Gastrocnemius medialis (tissue), 4 donors: ENCODE measurements around the gene TRAPPC14. TPM values are rescaled to one million over a fixed set of nuclear protein-coding genes. Genes with fewer than 3 reads are reported as not detected.
A peak's percentile ranks its signal among the peaks of the same experiment; 100 is the strongest.

Experiments
- ATAC-seq, 2 donors: fragments of 150-250 bp; one replicate each; pipeline ENCODE4 v1.9.1; 2016
- DNase-seq, 2 donors: peaks; one replicate each; pipeline ENCODE4 v3.0.0-alpha.2; 2019
- H3K27ac ChIP-seq, 4 donors: fragments of 200-600 bp; sonication (generic); 1 replicate in 1 of 4; 2 replicates in 3 of 4; pipeline ENCODE4 v1.5.1; 2016 to 2018; ENCODE audit warnings: mild to moderate bottlenecking in 2 of 4, moderate library complexity in 1 of 4
- H3K27me3 ChIP-seq, 3 donors: fragments of 200-600 bp; sonication (generic) in 2 of 3; 1 replicate in 1 of 3; 2 replicates in 2 of 3; pipeline versions ENCODE4 v1.5.1 to v1.6.0; 2016 to 2019; ENCODE audit warnings: mild to moderate bottlenecking in 1 of 3, moderate library complexity in 1 of 3
- H3K36me3 ChIP-seq, 2 donors: fragments of 200-600 bp; sonication (generic) in 1 of 2; one replicate each; pipeline ENCODE4 v1.5.1; 2017 to 2018
- H3K4me1 ChIP-seq, 2 donors: fragments of 200-600 bp; sonication (generic) in 1 of 2; one replicate each; pipeline ENCODE4 v1.5.1; 2016 to 2017; ENCODE audit warnings: mild to moderate bottlenecking in 2 of 2
- H3K4me3 ChIP-seq, 4 donors: fragments of 200-600 bp; sonication (generic) in 3 of 4; 1 replicate in 1 of 4; 2 replicates in 3 of 4; pipeline ENCODE4 v1.5.1; 2016 to 2019; ENCODE audit warnings: mild to moderate bottlenecking in 2 of 4
- H3K9me3 ChIP-seq, 3 donors: fragments of 200-600 bp; sonication (generic) in 2 of 3; 1 replicate in 1 of 3; 2 replicates in 2 of 3; pipeline ENCODE4 v1.5.1; 2016 to 2019
- POLR2A ChIP-seq, 2 donors: fragments of 450-650 bp; IDR thresholded peaks; one replicate each; pipeline ENCODE4 v1.6.1; 2017; ENCODE audit warnings: antibody characterized with exemption in 2 of 2, mild to moderate bottlenecking in 2 of 2, moderate library complexity in 2 of 2
- in situ Hi-C, 4 donors: fragments of 200-750 bp; cut with MboI; loops; one replicate each; pipeline versions ENCODE4 v1.15.0 to v1.8.0; 2017; ENCODE audit warnings: low sequenced_read_pairs in 4 of 4
- intact Hi-C: fragments of 100-400 bp; cut with DNase I; formaldehyde crosslinking; loops from one replicate; pipeline ENCODE4 v1.15.1; 2023; ENCODE audit warnings: low total_unique reads
- total RNA-seq, 4 donors: library from RNA; depleted of rRNA; stranded (reverse); fragments of >200 nt; gene quantifications; one replicate each; pipeline versions ENCODE4 v1.1.0 to v1.2.3, GENCODE V29; 2016
- TF ChIP-seq, protein P1 (sequence below), 5 experiments: fragments of 450-650 bp in 3 of 5; fragments of 200-600 bp in 2 of 5; sonication (generic) in 2 of 5; IDR thresholded peaks in 4 of 5; conservative IDR thresholded peaks in 1 of 5; 1 replicate in 4 of 5; 2 replicates in 1 of 5; pipeline ENCODE4 v1.5.1; 2016 to 2019; ENCODE audit warnings: antibody characterized with exemption in 5 of 5, mild to moderate bottlenecking in 3 of 5, moderate library complexity in 3 of 5

TRAPPC14 gene
- total RNA-seq, 4 donors from 2014 or later, result 3.0 to 6.1 (median 4.2) TPM

DNA sequence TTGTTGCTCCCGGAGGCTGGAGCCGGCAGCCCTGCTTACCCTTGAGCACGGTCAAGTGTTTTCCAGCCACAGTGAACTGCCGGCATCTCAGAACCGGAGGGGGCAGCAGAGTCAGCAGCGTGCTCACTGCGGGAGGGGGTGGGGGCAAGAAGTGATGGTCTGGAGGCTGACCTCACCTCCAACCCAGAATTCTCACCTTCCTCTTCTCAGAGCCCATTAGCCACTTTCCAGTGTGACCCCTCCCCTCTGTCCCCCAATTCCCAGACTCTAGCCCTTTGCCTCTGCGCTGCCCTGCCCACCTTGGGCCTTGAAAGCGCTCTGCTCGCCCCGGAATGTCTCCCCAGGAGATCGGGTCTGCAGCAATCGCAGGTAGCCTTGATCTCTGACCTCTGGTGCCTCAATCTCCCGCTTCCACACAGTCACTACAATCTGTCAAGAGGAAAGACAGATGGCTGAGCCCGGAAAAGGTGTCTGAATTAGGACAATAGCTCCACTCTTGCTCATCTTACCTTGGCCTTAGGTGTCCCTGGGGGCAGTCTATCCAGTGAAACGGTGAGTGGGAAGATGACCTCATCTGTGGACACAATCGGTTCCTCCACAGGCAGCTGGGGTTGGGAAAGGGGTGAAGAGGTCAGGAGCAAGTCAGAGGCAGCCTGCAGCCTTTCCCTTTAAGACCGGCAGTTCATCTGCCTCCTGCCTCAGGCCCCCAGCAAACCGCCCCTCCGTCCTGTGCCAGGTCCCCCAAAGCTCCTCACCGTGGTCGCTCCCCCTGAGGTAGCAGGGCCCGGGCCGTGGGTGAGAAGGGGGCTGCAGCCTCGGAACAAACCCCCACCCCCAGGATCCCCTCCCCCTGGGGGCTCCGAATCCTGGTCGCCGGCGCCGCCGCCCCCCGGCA lies 942 bp downstream of the TRAPPC14 start:
- ATAC-seq (peak; percentile 28 to 57), DNase-seq (peak in 1 of 2 donors; percentile 37)
- Histone ChIP-seq H3K4me3 (peak overlapping the region; percentile 67 to 90 (median 70)), H3K9me3 (no peaks in the 10 kb centered on the region), H3K27ac (peak overlapping the region; percentile 60 to 86 (median 72)), H3K27me3 (no peaks in the 10 kb centered on the region), H3K4me1 (peaks cover 6 to 17% of the 10 kb centered on the region in 2 donors), H3K36me3 (peaks cover 0 to 38% of the 10 kb centered on the region in 2 donors)
- intact Hi-C loops, result no loop called here
- TF ChIP-seq POLR2A (IDR thresholded peaks at IDR 0.05), result no peak
- in situ Hi-C loops, result loop anchor here in 1 of 4 donors (25.0 kb wide), 1 partner anchor 180 kb away; no protein-coding TSS in a partner anchor

DNA sequence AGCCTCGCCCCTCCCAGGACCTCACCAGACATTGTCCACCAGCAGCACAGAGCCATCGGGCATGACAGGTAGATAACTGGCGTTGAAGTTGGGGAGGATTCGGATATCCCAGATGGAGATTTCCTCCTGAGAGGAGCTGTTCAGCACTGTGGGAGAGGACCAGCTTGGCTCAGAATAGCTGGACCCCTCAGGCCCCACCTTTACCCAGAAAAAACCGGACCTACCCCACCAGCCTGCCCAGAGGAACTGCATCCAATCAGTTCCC lies 1.5 kb downstream of the TRAPPC14 start:
- H3K9me3 ChIP-seq, result no peaks in the 10 kb centered on the region
- H3K4me3 ChIP-seq, result no peak overlapping the region
- intact Hi-C loops (no loop called here), in situ Hi-C loops (loop anchor here in 1 of 4 donors (25.0 kb wide), 1 partner anchor 180 kb away; no protein-coding TSS in a partner anchor)
- ATAC-seq (no peak), DNase-seq (no peak)
- H3K4me1 ChIP-seq, result peaks cover 6 to 17% of the 10 kb centered on the region in 2 donors
- H3K36me3 ChIP-seq, result peaks cover 0 to 40% of the 10 kb centered on the region in 2 donors
- H3K27ac ChIP-seq, result peak overlapping the region in 1 of 4 donors; percentile 75
- no peaks in the 10 kb centered on the region for H3K27me3 ChIP-seq
- TF ChIP-seq, protein P1, sequence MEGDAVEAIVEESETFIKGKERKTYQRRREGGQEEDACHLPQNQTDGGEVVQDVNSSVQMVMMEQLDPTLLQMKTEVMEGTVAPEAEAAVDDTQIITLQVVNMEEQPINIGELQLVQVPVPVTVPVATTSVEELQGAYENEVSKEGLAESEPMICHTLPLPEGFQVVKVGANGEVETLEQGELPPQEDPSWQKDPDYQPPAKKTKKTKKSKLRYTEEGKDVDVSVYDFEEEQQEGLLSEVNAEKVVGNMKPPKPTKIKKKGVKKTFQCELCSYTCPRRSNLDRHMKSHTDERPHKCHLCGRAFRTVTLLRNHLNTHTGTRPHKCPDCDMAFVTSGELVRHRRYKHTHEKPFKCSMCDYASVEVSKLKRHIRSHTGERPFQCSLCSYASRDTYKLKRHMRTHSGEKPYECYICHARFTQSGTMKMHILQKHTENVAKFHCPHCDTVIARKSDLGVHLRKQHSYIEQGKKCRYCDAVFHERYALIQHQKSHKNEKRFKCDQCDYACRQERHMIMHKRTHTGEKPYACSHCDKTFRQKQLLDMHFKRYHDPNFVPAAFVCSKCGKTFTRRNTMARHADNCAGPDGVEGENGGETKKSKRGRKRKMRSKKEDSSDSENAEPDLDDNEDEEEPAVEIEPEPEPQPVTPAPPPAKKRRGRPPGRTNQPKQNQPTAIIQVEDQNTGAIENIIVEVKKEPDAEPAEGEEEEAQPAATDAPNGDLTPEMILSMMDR (IDR thresholded peaks at IDR 0.05 in 4 of 5, conservative IDR thresholded peaks at IDR 0.05 in 1 of 5), result no peak
- TF ChIP-seq POLR2A (IDR thresholded peaks at IDR 0.05), result no peak

DNA sequence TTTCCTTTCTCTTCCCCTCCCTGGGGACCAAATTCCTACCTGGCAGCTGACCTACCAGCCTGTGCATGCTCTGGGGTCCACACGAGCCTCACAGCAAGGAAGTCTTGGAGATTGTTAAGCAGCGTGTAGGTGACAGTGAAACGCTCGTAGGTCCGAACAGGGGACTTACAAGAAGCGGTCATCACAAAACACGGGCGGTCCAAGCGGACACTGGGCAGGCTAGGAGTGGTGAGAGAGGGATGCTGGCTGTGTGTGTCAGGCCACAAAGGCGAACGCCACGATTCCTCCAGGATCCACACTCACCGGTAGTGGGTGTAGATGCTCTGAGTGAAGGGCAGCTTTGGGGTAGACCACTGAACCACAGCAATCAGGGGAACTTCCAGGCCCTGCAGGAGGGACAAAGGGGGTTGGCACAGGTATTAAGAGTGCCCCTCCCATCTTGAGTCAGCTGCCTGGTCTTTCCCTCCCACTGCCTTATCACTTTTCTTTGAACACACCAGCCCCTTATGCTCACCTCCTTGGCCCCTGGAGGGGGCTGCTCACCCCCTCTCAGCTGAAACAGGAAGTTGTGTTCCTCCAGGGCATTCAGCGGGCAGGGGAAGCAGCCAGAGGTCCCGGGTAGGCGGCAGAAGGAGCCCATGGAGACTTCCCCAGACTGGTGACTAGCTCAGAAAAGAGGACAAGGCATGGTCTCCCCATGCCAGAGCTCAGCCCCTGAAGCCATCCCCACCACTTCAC lies 2.0 kb downstream of the TRAPPC14 start:
- TF ChIP-seq POLR2A (IDR thresholded peaks at IDR 0.05), result no peak
- TF ChIP-seq, protein P1 (IDR thresholded peaks at IDR 0.05 in 4 of 5, conservative IDR thresholded peaks at IDR 0.05 in 1 of 5), result no peak
- H3K4me1 ChIP-seq, result peaks cover 6 to 17% of the 10 kb centered on the region in 2 donors
- in situ Hi-C loops (loop anchor here in 1 of 4 donors (25.0 kb wide), 1 partner anchor 181 kb away; no protein-coding TSS in a partner anchor), intact Hi-C loops (no loop called here)
- DNase-seq, result no peak
- no peak for ATAC-seq
- no peaks in the 10 kb centered on the region for H3K27me3 ChIP-seq
- peaks cover 0 to 40% of the 10 kb centered on the region in 2 donors for H3K36me3 ChIP-seq
- no peaks in the 10 kb centered on the region for H3K9me3 ChIP-seq
- H3K4me3 ChIP-seq, result no peak overlapping the region
- H3K27ac ChIP-seq, result no peak overlapping the region

DNA sequence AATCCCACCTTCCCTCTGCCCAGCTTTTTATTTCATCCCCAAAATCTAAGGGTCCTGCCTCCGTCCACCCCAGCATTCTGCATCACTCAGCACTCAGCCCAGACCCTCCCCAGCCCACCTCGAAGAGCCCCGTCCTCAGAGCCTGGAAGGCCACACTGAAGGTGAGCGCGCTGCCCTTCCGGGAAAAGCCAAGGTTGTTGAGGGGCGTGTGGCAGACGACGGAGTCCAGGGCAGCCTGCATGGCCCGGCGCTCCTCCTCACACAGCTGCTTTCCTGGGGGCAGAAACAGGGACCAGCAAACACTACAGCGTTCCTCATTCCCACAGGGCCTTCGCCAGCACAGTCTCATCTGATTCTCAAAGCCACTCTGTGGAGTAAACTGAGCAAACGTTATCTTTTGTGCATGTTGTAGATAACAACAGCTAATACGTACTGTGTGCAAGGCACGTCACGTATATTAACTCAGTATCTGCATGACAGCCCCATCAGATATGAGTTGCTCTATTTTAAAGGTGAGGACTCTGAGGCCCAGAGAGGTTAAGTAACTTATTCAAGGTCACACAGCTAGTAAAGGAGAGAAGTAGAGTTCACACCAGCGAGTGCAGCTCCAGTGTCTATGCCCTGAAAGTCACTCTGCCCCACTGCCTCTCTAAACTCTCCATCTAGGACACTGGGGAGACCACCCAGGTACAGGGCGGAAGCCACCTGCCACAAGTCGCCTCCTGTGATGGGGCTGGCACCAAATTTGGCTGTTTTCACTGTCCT lies 2.8 kb downstream of the TRAPPC14 start:
- intact Hi-C loops (no loop called here), in situ Hi-C loops (loop anchor here in 1 of 4 donors (25.0 kb wide), 1 partner anchor 182 kb away; no protein-coding TSS in a partner anchor)
- Histone ChIP-seq H3K4me3 (no peak overlapping the region), H3K27me3 (no peaks in the 10 kb centered on the region), H3K4me1 (peaks cover 6 to 17% of the 10 kb centered on the region in 2 donors), H3K36me3 (peaks cover 0 to 40% of the 10 kb centered on the region in 2 donors), H3K9me3 (no peaks in the 10 kb centered on the region), H3K27ac (no peak overlapping the region)
- ATAC-seq (no peak), DNase-seq (no peak)
- TF ChIP-seq POLR2A (IDR thresholded peaks at IDR 0.05), result no peak
- TF ChIP-seq, protein P1 (IDR thresholded peaks at IDR 0.05 in 4 of 5, conservative IDR thresholded peaks at IDR 0.05 in 1 of 5), result no peak
